Measurements from ENCODE around the gene NANOS1.

The NANOS1 gene

DNA sequence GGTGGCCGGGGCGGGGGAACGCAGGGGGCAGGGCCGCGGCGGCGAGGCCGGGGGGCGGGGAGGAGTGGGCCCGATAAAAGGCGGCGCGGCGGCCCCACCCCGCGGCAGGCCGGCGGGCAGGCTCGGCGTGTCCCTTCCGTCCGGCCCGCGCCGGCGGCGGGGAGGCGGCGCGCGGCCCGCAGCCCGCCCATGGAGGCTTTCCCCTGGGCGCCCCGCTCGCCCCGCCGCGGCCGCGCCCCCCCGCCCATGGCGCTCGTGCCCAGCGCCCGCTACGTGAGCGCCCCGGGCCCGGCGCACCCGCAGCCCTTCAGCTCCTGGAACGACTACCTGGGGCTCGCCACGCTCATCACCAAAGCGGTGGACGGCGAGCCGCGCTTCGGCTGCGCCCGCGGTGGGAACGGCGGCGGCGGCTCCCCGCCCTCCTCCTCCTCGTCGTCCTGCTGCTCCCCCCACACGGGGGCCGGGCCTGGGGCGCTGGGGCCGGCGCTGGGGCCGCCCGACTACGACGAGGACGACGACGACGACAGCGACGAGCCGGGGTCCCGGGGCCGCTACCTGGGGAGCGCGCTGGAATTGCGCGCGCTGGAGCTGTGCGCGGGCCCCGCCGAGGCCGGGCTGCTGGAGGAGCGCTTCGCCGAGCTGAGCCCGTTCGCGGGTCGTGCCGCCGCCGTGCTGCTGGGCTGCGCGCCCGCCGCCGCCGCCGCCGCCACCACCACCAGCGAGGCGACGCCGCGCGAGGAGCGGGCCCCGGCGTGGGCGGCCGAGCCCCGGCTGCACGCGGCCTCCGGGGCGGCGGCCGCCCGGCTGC is at the start of gene NANOS1:
NANOS1 (plus strand) TSS at position 102 of the 808 bp plus-strand sequence; CDS start at position 190, 88 bp downstream.
- no peak for DNase-seq (ENCODE audit: low read depth in 2 of 2)

DNA sequence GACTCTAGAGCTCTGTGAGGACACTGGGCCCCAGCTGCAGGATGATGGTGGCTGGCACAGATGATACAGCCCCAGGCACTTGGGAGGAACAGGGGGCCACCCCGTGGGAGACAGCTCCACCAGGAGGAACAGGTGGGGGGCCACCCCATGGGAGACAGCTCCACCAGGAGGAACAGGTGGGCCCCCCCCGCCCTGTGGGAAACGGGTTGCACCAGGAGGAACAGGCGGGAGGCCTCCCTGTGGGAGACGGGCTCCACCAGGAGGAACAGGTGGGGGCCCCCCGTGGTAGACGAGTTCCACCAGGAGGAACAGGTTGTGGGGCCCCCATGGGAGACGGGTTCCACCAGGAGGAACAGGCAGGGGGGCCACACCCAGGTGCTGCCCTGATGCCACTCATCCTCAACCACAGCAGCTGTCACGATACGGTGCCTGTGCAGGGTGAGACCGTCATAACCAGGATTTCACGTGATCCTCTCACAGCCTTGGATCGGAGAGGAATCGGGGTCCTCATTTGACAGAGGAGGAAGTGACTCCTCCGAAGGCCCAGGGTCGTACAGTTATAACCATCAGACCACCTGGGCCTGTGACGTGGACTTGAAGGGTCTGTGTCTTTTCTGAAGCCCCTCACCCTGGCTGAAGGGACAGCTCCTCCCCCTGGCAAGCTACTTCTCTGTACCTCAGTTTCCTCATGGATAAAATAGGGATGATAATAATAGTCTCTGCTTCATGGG is 49.2 kb upstream of the NANOS1 start:
- DNase-seq (ENCODE audit: low read depth in 2 of 2) = no peak

DNA sequence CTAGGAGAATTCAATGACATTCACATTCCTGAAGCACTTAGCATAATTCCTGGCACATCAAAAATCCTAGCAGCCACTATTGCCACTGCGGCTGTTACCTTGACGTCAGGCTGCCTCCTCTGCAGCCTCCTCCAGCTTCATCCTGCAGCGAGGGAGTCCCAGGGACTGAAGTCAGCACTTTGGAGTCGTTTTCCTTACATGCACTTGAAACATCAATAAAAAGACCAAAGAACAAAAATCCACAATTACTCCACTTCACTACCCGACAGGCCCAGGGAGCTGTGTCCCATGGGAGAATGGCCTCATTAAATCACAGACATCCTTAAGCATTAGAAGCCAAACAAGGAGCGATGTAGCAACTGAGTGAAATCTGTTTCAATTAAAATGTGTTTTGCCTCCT is 48.6 kb upstream of the NANOS1 start:
- no peak for DNase-seq (ENCODE audit: low read depth in 2 of 2)

- no peak for DNase-seq (ENCODE audit: low read depth in 2 of 2)
Observed at GRCh38 chr10:118981946-118982345, 47.6 kb upstream of the NANOS1 start.

DNA sequence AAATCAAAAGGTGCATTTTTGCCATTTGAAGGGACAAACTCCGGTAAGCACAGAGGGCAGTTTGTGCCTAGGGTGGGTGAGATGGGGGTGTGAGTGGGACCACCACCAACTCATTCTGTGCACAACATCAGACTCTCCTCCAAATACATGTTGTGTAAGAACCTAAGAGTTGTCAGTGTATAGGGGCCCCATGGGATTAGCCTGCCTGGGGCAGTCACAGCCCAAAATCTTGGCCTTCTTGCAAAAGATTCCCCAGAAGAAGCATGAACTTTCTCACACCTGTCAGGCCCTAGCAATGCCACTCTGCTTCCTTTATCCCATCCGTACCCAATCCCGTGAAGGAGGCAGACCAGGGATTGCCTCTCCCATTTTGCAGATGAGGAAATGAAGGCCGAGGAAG is 47.1 kb upstream of the NANOS1 start:
- no peak for DNase-seq (ENCODE audit: low read depth in 2 of 2)

GRCh38 chr10:118983263-118983662 is 46.3 kb upstream of the NANOS1 start:
- DNase-seq (ENCODE audit: low read depth in 2 of 2) = no peak

DNA sequence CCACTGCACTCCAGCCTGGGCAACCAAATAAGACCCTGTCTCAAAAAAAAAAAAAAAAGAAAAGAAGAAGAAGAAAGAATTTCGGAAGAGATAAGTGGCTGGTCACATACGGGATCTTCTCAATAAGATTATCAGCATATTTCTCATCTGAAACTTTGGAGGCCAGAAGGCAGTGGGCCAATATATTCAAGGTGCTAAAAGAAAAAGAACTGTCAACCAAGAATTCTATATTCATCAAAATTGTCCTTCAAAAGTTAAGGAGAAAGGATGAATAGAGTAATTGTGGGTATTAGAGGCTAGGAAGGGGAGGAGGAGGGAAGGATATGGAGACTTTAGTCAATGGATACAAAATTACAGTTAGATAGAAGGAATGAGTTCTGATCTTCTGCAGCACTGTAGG is 43.9 kb upstream of the NANOS1 start:
- no peak for DNase-seq (ENCODE audit: low read depth in 2 of 2)

DNA sequence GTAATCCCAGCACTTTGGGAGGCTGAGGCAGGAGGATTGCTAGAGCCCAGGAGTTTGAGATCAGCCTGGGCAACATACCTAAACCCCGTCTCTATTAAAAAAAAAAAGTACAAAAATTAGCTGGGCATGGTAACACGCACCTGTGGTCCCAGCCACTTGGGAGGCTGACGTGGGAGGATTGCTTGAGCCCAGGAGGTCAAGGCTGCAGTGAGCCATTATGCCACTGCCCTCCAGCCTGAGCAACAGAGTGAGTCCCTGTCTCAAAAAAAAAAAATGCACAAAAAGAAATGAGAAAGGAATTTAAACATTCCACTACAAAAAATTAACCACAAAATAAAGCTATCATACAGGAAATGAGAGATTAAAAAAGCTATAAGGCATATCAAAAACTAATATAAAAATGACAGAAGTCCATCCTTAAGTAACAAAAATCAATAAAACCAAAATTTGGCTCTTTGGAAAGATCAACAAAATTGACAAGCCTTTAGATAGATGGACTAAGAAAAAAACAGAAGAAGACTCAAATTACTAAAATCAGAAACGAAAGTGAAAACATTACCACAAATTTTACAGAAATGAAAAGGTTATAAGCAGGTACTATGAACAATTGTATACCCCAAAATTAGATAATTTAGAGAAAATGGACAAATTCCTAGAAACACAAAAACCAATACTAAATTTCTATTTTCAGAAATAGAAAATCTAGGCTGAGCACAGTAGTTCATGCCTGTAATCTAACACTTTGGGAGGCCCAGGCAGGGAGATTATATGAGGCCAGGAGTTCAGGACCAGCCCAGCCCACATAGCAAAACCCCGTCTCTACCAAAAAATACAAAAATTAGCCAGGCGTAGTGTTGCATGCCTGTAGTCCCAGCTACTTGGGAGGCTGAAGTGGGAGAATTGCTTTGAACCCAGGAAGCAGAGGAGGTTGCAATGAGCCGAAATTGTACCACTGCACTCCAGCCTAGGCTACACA is 42.4 kb upstream of the NANOS1 start:
- no peak for DNase-seq (ENCODE audit: low read depth in 2 of 2)

DNA sequence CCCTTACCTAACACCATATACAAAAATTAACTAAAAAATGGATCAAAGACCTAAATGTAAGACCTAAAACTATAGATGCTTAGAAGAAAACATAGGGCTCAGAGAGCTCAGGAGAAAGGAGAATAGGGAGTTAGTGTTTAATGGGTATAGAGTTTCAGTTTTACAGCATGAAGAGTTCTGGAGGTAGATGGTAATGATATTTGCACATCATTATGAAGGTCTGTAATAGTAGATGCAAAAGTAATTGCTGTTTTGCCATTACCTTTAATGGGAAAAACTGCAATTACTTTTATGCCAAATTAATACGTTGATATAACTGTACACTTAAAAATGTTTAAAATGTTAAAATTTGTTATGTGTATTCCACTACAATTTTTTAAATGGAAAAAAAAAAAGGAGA is 39.2 kb upstream of the NANOS1 start:
- DNase-seq (ENCODE audit: low read depth in 2 of 2) = no peak

DNA sequence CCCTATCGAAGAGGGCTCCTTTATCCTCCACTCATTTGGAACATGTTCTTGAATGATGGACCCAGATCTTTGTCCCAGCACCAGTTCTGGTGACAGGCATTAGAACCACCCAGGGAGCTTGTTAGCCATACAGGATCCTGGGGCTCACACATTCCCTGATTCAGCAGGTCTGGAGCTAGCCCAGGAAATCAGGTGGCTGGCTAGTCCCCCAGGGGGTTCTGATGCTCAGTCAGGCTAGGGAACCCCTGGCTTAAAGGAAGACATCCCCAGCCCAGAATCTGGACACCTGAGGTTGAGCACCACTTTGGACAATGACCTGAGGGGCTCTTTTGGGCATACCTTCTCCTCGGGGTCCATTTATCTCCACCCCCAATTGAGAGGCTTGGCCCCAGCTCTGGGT is 37.0 kb upstream of the NANOS1 start:
- no peak for DNase-seq (ENCODE audit: low read depth in 2 of 2)

DNA sequence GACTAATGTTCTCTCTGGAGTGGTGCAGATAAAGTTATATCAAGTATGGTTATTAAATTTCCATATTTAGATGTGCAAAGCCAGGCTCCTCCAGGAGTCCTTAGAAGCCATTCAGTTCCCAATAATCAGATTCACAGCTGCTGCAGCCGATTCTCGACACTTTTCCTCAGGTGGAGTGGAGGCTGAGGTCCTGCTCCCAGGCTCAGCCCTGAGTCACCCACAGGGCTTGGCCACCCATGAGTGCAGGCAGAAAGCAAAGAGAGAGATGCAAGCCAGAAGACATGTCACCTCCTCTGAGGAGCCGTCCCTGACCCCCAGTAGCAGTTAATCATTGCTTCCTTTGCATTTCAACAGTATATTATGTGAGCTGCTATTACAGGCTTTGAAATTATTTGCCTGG is 36.3 kb upstream of the NANOS1 start:
- DNase-seq (ENCODE audit: low read depth in 2 of 2) = no peak

GRCh38 chr10:118994321-118994720 is 35.2 kb upstream of the NANOS1 start:
- DNase-seq (ENCODE audit: low read depth in 2 of 2) = no peak

DNA sequence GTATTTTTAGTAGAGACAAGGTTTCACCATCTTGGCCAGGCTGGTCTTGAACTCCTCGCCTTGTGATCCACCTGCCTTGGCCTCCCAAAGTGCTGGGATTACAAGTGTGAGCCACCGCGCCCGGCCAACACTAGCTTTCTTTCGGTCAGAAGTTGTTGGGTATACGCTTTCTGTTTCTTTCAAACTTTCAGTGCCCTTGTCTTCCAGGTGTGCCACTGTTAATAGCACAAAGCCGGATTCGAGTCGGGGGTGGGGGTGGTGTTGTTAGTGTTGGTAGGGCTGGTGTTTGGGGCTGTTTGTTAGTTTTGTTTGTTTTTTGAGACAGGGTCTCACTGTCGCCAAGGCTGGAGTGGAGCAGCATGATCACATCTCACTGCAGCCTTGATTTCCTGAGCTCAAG is 33.8 kb upstream of the NANOS1 start:
- no peak for DNase-seq (ENCODE audit: low read depth in 2 of 2)

DNA sequence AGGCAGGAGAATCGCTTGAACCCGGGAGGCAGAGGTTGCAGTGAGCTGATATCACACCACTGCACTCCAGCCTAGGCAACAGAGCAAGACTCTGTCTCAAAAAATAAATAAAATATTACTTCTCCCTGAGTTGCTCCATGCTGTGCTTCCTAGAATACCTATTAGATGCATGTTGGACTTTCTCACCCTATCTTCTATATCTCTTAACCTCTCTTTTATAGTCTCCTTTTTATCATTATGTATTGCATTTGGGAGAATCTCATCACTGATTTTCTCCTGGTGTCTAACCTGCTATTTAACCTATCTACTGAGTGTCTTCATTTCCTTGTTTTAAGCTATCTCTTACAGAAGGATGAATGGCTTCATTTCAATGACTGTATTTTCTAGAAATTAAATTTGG is 32.1 kb upstream of the NANOS1 start:
- DNase-seq (ENCODE audit: low read depth in 2 of 2) = no peak

- DNase-seq (ENCODE audit: low read depth in 2 of 2) = no peak
Observed at GRCh38 chr10:118998183-118998582, 31.3 kb upstream of the NANOS1 start.

GRCh38 chr10:119001717-119002500 is 27.6 kb upstream of the NANOS1 start:
- no peak for DNase-seq (ENCODE audit: low read depth in 2 of 2)

DNA sequence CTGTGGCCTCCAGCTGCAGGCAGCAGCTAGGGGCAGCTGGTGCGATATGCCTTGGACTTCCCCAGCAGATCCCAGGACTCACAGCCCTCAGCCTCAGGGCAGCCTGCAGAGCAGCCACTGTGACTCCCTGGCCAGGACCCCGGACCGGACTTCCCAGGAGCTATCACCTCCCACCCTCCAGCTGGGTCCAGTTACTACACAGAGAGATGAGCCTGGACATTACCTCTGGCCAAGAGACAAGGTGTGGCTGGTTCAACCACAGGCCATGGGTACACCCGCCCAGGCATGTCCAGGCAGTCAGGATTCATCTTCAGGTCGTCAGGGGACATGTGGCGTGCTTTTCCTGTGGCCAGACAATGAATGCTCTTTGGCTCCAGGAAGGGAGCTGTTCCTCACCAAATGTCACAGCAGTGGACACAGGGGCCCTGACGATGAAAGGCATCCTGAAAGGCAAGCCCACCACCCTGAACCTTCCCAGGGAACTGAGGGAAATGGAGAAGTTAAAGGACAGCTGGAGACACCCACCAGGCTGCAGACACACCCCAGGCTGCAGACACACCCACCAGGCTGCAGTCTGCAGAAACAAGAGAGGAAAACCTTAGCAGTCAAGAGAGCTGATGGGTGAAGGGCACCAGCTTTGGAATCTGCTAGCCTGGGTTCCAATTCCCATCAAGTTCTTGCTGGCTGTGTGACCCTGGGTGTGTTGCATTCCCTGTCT is 25.8 kb upstream of the NANOS1 start:
- no peak for DNase-seq (ENCODE audit: low read depth in 2 of 2)

- no peak for DNase-seq (ENCODE audit: low read depth in 2 of 2)
Observed at GRCh38 chr10:119005362-119006043, 24.0 kb upstream of the NANOS1 start.

DNA sequence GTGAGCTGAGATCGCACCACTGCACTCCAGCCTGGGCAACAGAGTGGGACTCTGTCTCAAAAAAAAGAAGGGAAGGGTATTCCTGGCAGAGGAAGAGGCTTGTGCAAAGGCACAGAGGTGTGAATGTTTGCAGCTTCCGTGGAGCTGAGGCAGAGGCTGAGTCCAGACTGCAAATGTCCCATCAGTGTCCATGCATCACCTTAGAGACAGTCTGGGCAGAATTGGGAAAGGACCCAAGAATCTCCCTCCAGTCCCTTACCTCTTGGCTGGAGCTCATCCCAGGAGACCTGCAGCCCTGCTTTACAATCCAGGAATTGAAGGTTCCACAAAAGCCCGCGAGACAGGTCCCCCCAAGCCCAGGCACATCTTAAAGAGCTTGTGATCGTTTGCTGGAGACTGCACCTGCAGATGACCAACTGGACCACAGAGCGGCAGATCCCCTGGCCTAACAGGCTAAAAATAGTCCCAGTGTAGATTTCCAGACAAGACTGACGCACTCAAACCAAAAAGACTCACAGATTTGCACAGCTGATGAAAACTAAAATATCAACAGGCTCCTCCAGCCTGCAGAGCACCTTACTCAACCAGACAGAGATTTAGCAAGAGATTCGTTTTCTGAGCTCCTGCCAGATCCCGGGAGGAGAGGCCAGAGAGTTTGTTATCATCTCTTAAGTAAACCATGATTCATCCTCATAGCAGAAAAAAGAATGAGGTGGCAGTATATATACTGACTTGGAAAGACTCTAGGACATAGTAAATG is 22.9 kb upstream of the NANOS1 start:
- DNase-seq (ENCODE audit: low read depth in 2 of 2) = no peak
